HUES48 (cell line): Measurements from ENCODE around the gene MYCBP2.

Source experiments
- H3K27ac ChIP-seq: one replicate; pipeline ENCODE4 v1.7.0; 2013; ENCODE audit warnings: low read depth, low read length, inconsistent platforms
- H3K27me3 ChIP-seq: 2 replicates; pipeline ENCODE4 v1.6.1; 2013; ENCODE audit warnings: mild to moderate bottlenecking, low read length; ENCODE audit not compliant: control insufficient read depth, insufficient read depth
- H3K36me3 ChIP-seq: 2 replicates; pipeline ENCODE4 v1.6.1; 2013; ENCODE audit warnings: low read length; ENCODE audit not compliant: control insufficient read depth, insufficient read depth
- H3K4me1 ChIP-seq: 2 replicates; pipeline ENCODE4 v1.6.1; 2013; ENCODE audit warnings: mild to moderate bottlenecking, low read length; ENCODE audit not compliant: control insufficient read depth, insufficient read depth
- H3K4me3 ChIP-seq: 2 replicates; pipeline ENCODE4 v1.5.1; 2013; ENCODE audit warnings: mild to moderate bottlenecking, low read depth, low read length
- H3K9ac ChIP-seq: 2 replicates; pipeline ENCODE4 v1.6.1; 2013; ENCODE audit warnings: mild to moderate bottlenecking, low read depth, low read length, moderate library complexity
- H3K9me3 ChIP-seq: 2 replicates; pipeline ENCODE4 v1.6.1; 2013; ENCODE audit warnings: low read length; ENCODE audit not compliant: control insufficient read depth, insufficient read depth

Gene MYCBP2

GRCh38 chr13:77337159-77337558, 10.3 kb upstream of the MYCBP2 start:
- no peaks in the 10 kb centered on the region for H3K9me3 ChIP-seq
- no peak overlapping the region for H3K27ac ChIP-seq
- H3K4me3 ChIP-seq, result no peak overlapping the region
- no peaks in the 10 kb centered on the region for H3K4me1 ChIP-seq
- no peak overlapping the region for H3K9ac ChIP-seq
- H3K27me3 ChIP-seq, result no peaks in the 10 kb centered on the region
- H3K36me3 ChIP-seq, result no peaks in the 10 kb centered on the region

GRCh38 chr13:77335543-77335942, 8.6 kb upstream of the MYCBP2 start:
- H3K36me3 ChIP-seq, result no peaks in the 10 kb centered on the region
- peaks cover 2% of the 10 kb centered on the region; the same call in 1 of the 2 replicates for H3K4me1 ChIP-seq
- H3K27me3 ChIP-seq, result no peaks in the 10 kb centered on the region
- no peak overlapping the region for H3K4me3 ChIP-seq
- H3K9ac ChIP-seq, result no peak overlapping the region
- no peak overlapping the region for H3K27ac ChIP-seq
- H3K9me3 ChIP-seq, result no peaks in the 10 kb centered on the region

GRCh38 chr13:77333594-77333993, 6.7 kb upstream of the MYCBP2 start:
- Histone ChIP-seq H3K4me3 (no peak overlapping the region), H3K9me3 (no peaks in the 10 kb centered on the region), H3K27ac (no peak overlapping the region), H3K27me3 (peaks cover 4% of the 10 kb centered on the region), H3K9ac (no peak overlapping the region), H3K4me1 (peaks cover 11% of the 10 kb centered on the region; the same call in 1 of the 2 replicates), H3K36me3 (no peaks in the 10 kb centered on the region)

- H3K27ac ChIP-seq, result no peak overlapping the region
- no peak overlapping the region for H3K9ac ChIP-seq
- no peaks in the 10 kb centered on the region for H3K36me3 ChIP-seq
- peaks cover 16% of the 10 kb centered on the region for H3K27me3 ChIP-seq
- H3K4me1 ChIP-seq, result peaks cover 14% of the 10 kb centered on the region; the same call in 1 of the 2 replicates
- H3K4me3 ChIP-seq, result no peak overlapping the region
- H3K9me3 ChIP-seq, result no peaks in the 10 kb centered on the region
These were observed 4.5 kb upstream of the MYCBP2 start for GRCh38 chr13:77331421-77331820.

GRCh38 chr13:77329911-77330584, 3.2 kb upstream of the MYCBP2 start:
- Histone ChIP-seq H3K27ac (no peak overlapping the region), H3K9me3 (no peaks in the 10 kb centered on the region), H3K4me3 (peak overlapping the region; percentile 93), H3K4me1 (peaks cover 21% of the 10 kb centered on the region), H3K27me3 (peaks cover 16% of the 10 kb centered on the region), H3K9ac (peak overlapping the region; percentile 14; the same call in 1 of the 2 replicates), H3K36me3 (no peaks in the 10 kb centered on the region)

GRCh38 chr13:77329133-77329910, 2.4 kb upstream of the MYCBP2 start:
- no peaks in the 10 kb centered on the region for H3K9me3 ChIP-seq
- peak overlapping the region; percentile 65 for H3K27ac ChIP-seq
- H3K9ac ChIP-seq, result peak overlapping the region; percentile 14; the same call in 1 of the 2 replicates

GRCh38 chr13:77328819-77329132, 1.9 kb upstream of the MYCBP2 start:
- no peaks in the 10 kb centered on the region for H3K9me3 ChIP-seq
- peaks cover 25% of the 10 kb centered on the region for H3K4me1 ChIP-seq
- H3K4me3 ChIP-seq, result peak overlapping the region; percentile 93
- no peak overlapping the region for H3K27ac ChIP-seq
- H3K36me3 ChIP-seq, result no peaks in the 10 kb centered on the region
- H3K27me3 ChIP-seq, result peaks cover 16% of the 10 kb centered on the region
- no peak overlapping the region for H3K9ac ChIP-seq

More at GRCh38 chr13:77329133-77329910, 2.4 kb upstream of the MYCBP2 start:
- Histone ChIP-seq H3K36me3 (no peaks in the 10 kb centered on the region), H3K4me3 (peak overlapping the region; percentile 93), H3K27me3 (peaks cover 16% of the 10 kb centered on the region), H3K4me1 (peaks cover 25% of the 10 kb centered on the region)

- Histone ChIP-seq H3K9ac (no peak overlapping the region), H3K27me3 (peaks cover 16% of the 10 kb centered on the region), H3K36me3 (no peaks in the 10 kb centered on the region), H3K4me1 (peaks cover 25% of the 10 kb centered on the region), H3K4me3 (peak overlapping the region; percentile 67), H3K27ac (no peak overlapping the region), H3K9me3 (no peaks in the 10 kb centered on the region)
These were observed 1.4 kb downstream of the MYCBP2 start for GRCh38 chr13:77325371-77325980.

- Histone ChIP-seq H3K4me3 (no peak overlapping the region), H3K4me1 (peaks cover 19% of the 10 kb centered on the region), H3K27ac (no peak overlapping the region), H3K27me3 (peaks cover 14% of the 10 kb centered on the region), H3K36me3 (no peaks in the 10 kb centered on the region), H3K9ac (no peak overlapping the region), H3K9me3 (no peaks in the 10 kb centered on the region)
These were observed 3.0 kb downstream of the MYCBP2 start for GRCh38 chr13:77323858-77324257.

- Histone ChIP-seq H3K27me3 (no peaks in the 10 kb centered on the region), H3K27ac (no peak overlapping the region), H3K36me3 (no peaks in the 10 kb centered on the region), H3K9ac (no peak overlapping the region), H3K4me3 (no peak overlapping the region), H3K4me1 (peaks cover 3% of the 10 kb centered on the region; the same call in 1 of the 2 replicates), H3K9me3 (no peaks in the 10 kb centered on the region)
These were observed 7.4 kb downstream of the MYCBP2 start for GRCh38 chr13:77319536-77319935.

- peaks cover 5% of the 10 kb centered on the region; the same call in 1 of the 2 replicates for H3K4me1 ChIP-seq
- no peaks in the 10 kb centered on the region for H3K36me3 ChIP-seq
These were observed 8.2 kb downstream of the MYCBP2 start for GRCh38 chr13:77318741-77319140.

More at GRCh38 chr13:77318741-77319140, 8.2 kb downstream of the MYCBP2 start:
- Histone ChIP-seq H3K4me3 (no peak overlapping the region), H3K9me3 (no peaks in the 10 kb centered on the region), H3K27ac (no peak overlapping the region), H3K9ac (no peak overlapping the region), H3K27me3 (no peaks in the 10 kb centered on the region)
